SU-DHL-6 (cell line): ENCODE data around the gene ST7.

Source experiments
- CTCF ChIP-seq: fragments of 200-600 bp; sonication (generic); IDR thresholded peaks from one replicate; pipeline ENCODE4 v1.5.1; 2017; ENCODE audit warnings: antibody characterized with exemption, mild to moderate bottlenecking, low read length, moderate library complexity; ENCODE audit not compliant: insufficient read depth, poor library complexity, severe bottlenecking
- EZH2phosphoT487 ChIP-seq: fragments of 200-600 bp; sonication (generic), shearing (Covaris generic); conservative IDR thresholded peaks from 2 replicates; pipeline ENCODE4 v1.6.1; 2018; ENCODE audit warnings: mild to moderate bottlenecking, antibody characterized with exemption, low read length, moderate library complexity, mixed read lengths

GRCh38 chr7:116970238-116970910, 17.1 kb downstream of the ST7 start:
- TF ChIP-seq CTCF: no peak
- TF ChIP-seq EZH2phosphoT487: no peak
